Measurements from ENCODE around the gene AP4M1. TPM values are rescaled to one million over a fixed set of nuclear protein-coding genes. Genes with fewer than 3 reads are reported as not detected.

AP4M1 gene
- total RNA-seq = 10 to 100 TPM in 2 of 4 donors, 1 to 10 TPM in 2; 7.2 to 20.6 (median 9.8) TPM

- DNase-seq (ENCODE audit: low spot score) = peak; percentile 93
- TF ChIP-seq CTCF (IDR thresholded peaks at IDR 0.05) = no peak
Observed at GRCh38 chr7:100101016-100101862, at the start of gene AP4M1, which contains the start of gene MCM7. Gene AP4M1 (plus strand): TSS chr7:100101643. CDS start chr7:100101715, 72 bp downstream. Gene MCM7 (minus strand): TSS chr7:100101397. CDS start chr7:100101294, 103 bp downstream.

GRCh38 chr7:100053215-100053614, 48.2 kb upstream of the AP4M1 start:
- ATAC-seq (ENCODE audit: low FRiP score) (peak; percentile 59), DNase-seq (ENCODE audit: low spot score) (no peak)
- no peak for TF ChIP-seq CTCF (IDR thresholded peaks at IDR 0.05)

More at GRCh38 chr7:100101016-100101862, at the start of gene AP4M1, which contains the start of gene MCM7:
- peak; percentile 94 for ATAC-seq (ENCODE audit: low FRiP score)

DNA sequence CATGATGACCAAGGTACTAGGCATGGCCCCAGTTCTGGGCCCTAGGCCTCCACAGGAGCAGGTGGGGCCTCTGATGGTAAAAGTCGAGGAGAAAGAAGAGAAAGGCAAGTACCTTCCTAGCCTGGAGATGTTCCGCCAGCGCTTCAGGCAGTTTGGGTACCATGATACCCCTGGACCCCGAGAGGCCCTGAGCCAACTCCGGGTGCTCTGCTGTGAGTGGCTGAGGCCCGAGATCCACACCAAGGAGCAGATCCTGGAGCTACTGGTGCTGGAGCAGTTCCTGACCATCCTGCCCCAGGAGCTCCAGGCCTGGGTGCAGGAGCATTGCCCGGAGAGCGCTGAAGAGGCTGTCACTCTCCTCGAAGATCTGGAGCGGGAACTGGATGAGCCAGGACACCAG, 44.4 kb upstream of the AP4M1 start:
- DNase-seq (ENCODE audit: low spot score) = no peak
- no peak for TF ChIP-seq CTCF (IDR thresholded peaks at IDR 0.05)
- ATAC-seq (ENCODE audit: low FRiP score) = no peak

DNA sequence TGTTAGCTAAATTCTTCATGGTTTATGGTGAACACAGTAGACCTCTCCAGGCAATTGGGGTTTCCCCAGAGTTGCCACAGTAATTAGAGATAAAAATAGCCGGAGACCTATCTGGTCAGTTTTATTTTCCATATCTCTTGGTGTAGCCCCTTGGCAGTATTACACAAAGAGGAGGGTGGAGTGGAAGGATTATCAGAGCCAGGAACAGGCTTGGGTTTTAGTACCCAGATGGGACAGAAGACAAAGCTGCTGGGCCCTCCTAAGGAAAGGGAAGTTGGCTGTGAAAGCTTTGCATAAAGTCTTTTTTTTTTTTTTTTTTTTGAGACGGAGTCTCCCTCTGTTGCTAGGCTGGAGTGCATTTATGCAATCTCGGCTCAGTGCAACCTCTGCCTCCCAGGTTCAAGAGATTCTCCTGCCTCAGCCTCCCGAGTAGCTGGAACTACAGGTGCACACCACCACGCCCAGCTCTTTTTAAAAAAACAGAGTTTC, 42.1 kb upstream of the AP4M1 start:
- DNase-seq (ENCODE audit: low spot score) = no peak
- no peak for ATAC-seq (ENCODE audit: low FRiP score)
- TF ChIP-seq CTCF (IDR thresholded peaks at IDR 0.05) = no peak

DNA sequence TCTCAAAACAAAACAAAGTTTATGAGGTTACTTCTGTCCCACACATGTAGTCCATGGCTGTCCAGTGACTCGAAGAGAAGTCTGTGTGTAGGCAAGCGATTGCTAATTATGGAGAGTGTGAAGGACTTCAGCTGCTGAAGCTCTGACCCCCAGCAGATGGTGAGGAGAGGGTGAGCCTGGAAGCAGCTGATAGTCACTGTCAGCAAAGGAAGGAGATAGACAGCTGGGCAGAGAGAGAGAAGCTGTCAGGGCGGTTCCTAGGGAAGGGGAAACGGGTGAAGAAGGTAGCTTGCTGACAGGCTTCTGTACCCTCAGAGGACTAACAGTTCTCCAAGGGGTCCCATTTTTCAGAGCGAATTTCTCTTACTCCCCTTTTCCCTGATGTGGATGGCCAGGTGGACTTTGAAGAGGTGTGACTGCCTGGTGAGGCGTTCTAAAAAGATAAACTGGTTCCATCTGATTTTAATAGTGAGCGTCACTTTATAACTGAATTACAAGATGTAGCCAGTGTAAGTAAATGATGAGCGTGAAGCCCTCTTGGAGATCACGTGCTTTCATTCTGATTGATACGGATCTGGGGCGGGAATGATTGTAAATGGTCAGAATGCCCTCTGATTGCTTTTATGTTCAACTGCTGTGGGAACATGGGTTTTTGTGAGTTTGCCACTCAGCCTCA, 39.8 kb upstream of the AP4M1 start:
- DNase-seq (ENCODE audit: low spot score) (no peak), ATAC-seq (ENCODE audit: low FRiP score) (no peak)
- TF ChIP-seq CTCF (IDR thresholded peaks at IDR 0.05) = no peak

DNA sequence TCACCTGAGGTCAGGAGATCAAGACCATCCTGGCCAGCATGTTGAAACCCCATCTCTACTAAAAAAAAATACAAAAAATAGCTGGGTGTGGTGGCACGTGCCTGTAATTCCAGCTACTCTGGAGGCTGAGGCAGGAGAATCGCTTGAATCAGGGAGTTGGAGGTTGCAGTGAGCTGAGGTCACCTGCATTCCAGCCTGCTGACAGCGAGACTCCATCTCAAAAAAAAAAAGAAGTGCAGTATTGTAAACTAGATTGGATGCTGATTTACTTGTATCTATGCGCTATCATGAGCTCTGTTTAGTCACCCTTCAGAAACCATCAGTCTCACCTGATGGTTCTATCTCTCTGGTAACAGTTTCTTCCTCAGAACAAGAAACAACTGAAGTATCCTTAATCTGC, 38.1 kb upstream of the AP4M1 start:
- TF ChIP-seq CTCF (IDR thresholded peaks at IDR 0.05) = no peak

More for the DNA sequence above, 38.1 kb upstream of the AP4M1 start:
- ATAC-seq (ENCODE audit: low FRiP score) (no peak), DNase-seq (ENCODE audit: low spot score) (no peak)

All from omental fat pad (tissue), 4 donors.